Loucy (cell line): ENCODE data around the gene BAIAP3.

Experiments used
- H2AFZ ChIP-seq: fragments of 200-600 bp; sonication (generic); 2 replicates; pipeline ENCODE4 v1.6.0; 2016; ENCODE audit warnings: antibody characterized with exemption, mild to moderate bottlenecking, low read length, moderate library complexity
- H3F3A ChIP-seq: fragments of 200-600 bp; 2 replicates; pipeline ENCODE4 v1.6.0; 2016; ENCODE audit warnings: antibody characterized with exemption, low read depth, mild to moderate bottlenecking
- H3K27me3 ChIP-seq: fragments of 200-600 bp; sonication (generic); 2 replicates; pipeline ENCODE4 v1.6.1; 2014; ENCODE audit warnings: low read length, mild to moderate bottlenecking; ENCODE audit not compliant: insufficient read depth, poor library complexity, severe bottlenecking
- H3K36me3 ChIP-seq: fragments of 200-600 bp; sonication (generic); 2 replicates; pipeline ENCODE4 v1.6.1; 2016; ENCODE audit warnings: low read length; ENCODE audit not compliant: insufficient read depth
- H3K4me1 ChIP-seq: fragments of 200-600 bp; sonication (generic); 2 replicates; pipeline ENCODE4 v1.5.1; 2014; ENCODE audit warnings: low read length, mild to moderate bottlenecking; ENCODE audit not compliant: insufficient read depth, poor library complexity, severe bottlenecking
- H3K4me2 ChIP-seq: fragments of 200-600 bp; sonication (generic); 2 replicates; pipeline ENCODE4 v1.6.0; 2014; ENCODE audit warnings: antibody characterized with exemption, low read length, low read depth, mild to moderate bottlenecking; ENCODE audit not compliant: poor library complexity, severe bottlenecking
- H3K4me3 ChIP-seq: fragments of 200-600 bp; sonication (generic); 2 replicates; pipeline ENCODE4 v1.5.1; 2014; ENCODE audit warnings: low read length, mild to moderate bottlenecking, mixed read lengths; ENCODE audit not compliant: poor library complexity, severe bottlenecking
- H3K79me2 ChIP-seq: fragments of 200-600 bp; sonication (generic); 2 replicates; pipeline ENCODE4 v1.6.1; 2014; ENCODE audit warnings: low read length; ENCODE audit not compliant: insufficient read depth
- H3K9ac ChIP-seq: fragments of 200-600 bp; sonication (generic); 2 replicates; pipeline ENCODE4 v1.6.0; 2014; ENCODE audit warnings: mild to moderate bottlenecking, low read depth, low read length, moderate library complexity; ENCODE audit not compliant: poor library complexity, severe bottlenecking
- H3K9me2 ChIP-seq: fragments of 200-600 bp; sonication (generic); replicated peaks from 2 replicates; pipeline ENCODE4 v1.6.1; 2016; ENCODE audit warnings: low read depth, low read length, mixed read lengths
- H3K9me3 ChIP-seq: fragments of 200-600 bp; sonication (generic); 2 replicates; pipeline ENCODE4 v1.6.1; 2014; ENCODE audit warnings: mild to moderate bottlenecking, antibody characterized with exemption, low read length, low read depth; ENCODE audit not compliant: insufficient read depth
- H4K20me1 ChIP-seq: fragments of 200-600 bp; sonication (generic); 2 replicates; pipeline ENCODE4 v1.6.0; 2014; ENCODE audit warnings: antibody characterized with exemption, low read length, mild to moderate bottlenecking; ENCODE audit not compliant: insufficient read depth, poor library complexity, severe bottlenecking
- EZH2phosphoT487 ChIP-seq: fragments of 200-600 bp; IDR thresholded peaks from 2 replicates; pipeline ENCODE4 v1.6.1; 2018; ENCODE audit warnings: antibody characterized with exemption, mild to moderate bottlenecking, moderate library complexity, borderline replicate concordance
- TF ChIP-seq, protein P1 (sequence below): fragments of 200-600 bp; sonication (generic); conservative IDR thresholded peaks from 2 replicates; pipeline ENCODE4 v1.5.1; 2014; ENCODE audit warnings: mild to moderate bottlenecking, antibody characterized with exemption, low read length

The BAIAP3 gene

DNA sequence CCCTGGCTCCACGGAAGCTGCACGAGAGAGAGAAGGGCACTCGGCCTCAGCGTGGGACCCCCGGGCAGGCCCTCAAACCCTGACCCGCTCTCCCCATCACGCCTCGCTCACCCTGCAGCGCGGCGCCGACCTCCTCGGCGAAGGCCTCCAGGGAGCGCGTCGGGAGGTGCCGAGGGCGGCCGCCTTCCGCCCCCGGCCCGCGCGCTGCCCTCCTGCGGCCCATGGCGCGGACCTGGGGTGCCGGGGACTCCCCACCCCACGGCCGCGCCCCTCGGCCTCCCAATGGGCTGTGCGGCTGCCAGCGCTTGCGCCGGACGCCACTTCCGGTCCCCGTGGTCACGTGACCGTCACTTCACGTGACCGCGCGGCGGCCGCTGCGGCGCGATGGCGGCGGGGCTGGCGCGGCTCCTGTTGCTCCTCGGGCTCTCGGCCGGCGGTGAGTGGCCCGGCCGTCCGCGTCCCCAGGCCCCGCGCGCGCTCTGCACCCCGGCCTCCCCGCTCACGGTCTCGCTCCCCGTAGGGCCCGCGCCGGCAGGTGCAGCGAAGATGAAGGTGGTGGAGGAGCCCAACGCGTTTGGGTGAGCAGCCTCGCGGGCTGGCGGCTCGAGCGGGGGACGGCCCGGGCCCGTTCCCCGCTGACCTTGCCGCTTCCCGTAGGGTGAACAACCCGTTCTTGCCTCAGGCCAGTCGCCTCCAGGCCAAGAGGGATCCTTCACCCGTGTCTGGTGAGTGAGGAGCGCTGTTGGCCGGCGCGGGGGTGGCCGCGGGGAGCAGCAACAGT lies 18.3 kb downstream of the BAIAP3 start, which contains the start of the genes GNPTG and TSR3:
TSS of gene GNPTG (plus strand) at position 350 of the 781 bp plus-strand sequence. CDS start at position 385, 35 bp downstream.
TSS of gene TSR3 (minus strand) at position 297 of the 781 bp plus-strand sequence. CDS start at position 223, 74 bp downstream.
- TF ChIP-seq EZH2phosphoT487 = no peak
- TF ChIP-seq, protein P1, sequence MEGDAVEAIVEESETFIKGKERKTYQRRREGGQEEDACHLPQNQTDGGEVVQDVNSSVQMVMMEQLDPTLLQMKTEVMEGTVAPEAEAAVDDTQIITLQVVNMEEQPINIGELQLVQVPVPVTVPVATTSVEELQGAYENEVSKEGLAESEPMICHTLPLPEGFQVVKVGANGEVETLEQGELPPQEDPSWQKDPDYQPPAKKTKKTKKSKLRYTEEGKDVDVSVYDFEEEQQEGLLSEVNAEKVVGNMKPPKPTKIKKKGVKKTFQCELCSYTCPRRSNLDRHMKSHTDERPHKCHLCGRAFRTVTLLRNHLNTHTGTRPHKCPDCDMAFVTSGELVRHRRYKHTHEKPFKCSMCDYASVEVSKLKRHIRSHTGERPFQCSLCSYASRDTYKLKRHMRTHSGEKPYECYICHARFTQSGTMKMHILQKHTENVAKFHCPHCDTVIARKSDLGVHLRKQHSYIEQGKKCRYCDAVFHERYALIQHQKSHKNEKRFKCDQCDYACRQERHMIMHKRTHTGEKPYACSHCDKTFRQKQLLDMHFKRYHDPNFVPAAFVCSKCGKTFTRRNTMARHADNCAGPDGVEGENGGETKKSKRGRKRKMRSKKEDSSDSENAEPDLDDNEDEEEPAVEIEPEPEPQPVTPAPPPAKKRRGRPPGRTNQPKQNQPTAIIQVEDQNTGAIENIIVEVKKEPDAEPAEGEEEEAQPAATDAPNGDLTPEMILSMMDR = no peak
- peak within 1 kb of the TSS; percentile 75; the same call in 1 of the 2 replicates for H2AFZ ChIP-seq
- H3K9ac ChIP-seq = peak within 1 kb of the TSS; percentile 72
- no peaks in the 10 kb centered on the region for H3K4me1 ChIP-seq
- no peaks in the 10 kb centered on the region for H3F3A ChIP-seq
- no peaks in the 10 kb centered on the region for H3K9me3 ChIP-seq
- H4K20me1 ChIP-seq = no peaks in the 10 kb centered on the region
- no peaks in the 10 kb centered on the region for H3K27me3 ChIP-seq
- peak within 1 kb of the TSS; percentile 78 for H3K4me3 ChIP-seq
- H3K4me2 ChIP-seq = peak within 1 kb of the TSS; percentile 81
- peaks cover 11% of the 10 kb centered on the region; the same call in 1 of the 2 replicates for H3K79me2 ChIP-seq
- H3K9me2 ChIP-seq = no peaks in the 10 kb centered on the region
- no peaks in the 10 kb centered on the region for H3K36me3 ChIP-seq

DNA sequence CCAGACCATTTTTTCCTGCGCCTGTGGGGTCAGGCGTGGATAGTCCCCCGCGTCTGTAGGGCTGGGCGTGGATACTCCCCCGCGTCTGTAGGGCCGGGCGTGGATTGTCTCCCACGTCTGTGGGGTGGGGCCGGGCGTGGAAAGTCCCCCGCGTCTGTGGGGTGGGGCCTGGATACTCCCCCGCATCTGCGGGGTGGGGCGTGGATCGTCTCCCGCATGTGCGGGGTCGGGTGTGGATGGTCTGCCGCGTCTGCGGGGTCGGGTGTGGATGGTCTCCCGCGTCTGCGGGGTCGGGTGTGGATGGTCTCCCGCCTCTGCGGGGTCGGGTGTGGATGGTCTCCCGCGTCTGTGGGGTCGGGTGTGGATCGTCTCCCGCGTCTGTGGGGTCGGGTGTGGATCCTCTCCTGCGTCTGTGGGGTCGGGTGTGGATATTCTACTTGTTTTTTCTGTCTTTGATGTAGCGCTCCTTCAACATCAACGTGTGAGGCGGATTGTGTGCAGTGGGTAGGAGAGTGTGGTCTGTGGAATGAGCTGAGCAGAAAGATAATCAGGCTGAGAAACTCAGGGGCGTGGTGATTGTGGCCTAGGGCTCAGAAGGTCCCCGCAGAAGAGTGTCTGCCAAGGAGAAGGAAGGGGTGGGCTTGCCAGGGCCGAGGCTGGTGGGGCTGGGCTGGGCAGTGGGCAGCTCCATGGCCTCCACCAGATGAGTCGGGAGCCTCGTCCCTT lies 21.5 kb downstream of the BAIAP3 start:
- no peak overlapping the region for H2AFZ ChIP-seq
- H3K4me2 ChIP-seq = no peak overlapping the region
- H3K4me1 ChIP-seq = no peaks in the 10 kb centered on the region
- no peaks in the 10 kb centered on the region for H3K9me2 ChIP-seq
- no peak overlapping the region for H3K9ac ChIP-seq
- H3K4me3 ChIP-seq = no peak overlapping the region
- TF ChIP-seq EZH2phosphoT487 = no peak
- TF ChIP-seq, protein P1 = no peak
- no peaks in the 10 kb centered on the region for H3K9me3 ChIP-seq
- H3K36me3 ChIP-seq = no peaks in the 10 kb centered on the region
- H3K27me3 ChIP-seq = no peaks in the 10 kb centered on the region
- no peaks in the 10 kb centered on the region for H4K20me1 ChIP-seq
- peaks cover 11% of the 10 kb centered on the region; the same call in 1 of the 2 replicates for H3K79me2 ChIP-seq
- no peaks in the 10 kb centered on the region for H3F3A ChIP-seq

DNA sequence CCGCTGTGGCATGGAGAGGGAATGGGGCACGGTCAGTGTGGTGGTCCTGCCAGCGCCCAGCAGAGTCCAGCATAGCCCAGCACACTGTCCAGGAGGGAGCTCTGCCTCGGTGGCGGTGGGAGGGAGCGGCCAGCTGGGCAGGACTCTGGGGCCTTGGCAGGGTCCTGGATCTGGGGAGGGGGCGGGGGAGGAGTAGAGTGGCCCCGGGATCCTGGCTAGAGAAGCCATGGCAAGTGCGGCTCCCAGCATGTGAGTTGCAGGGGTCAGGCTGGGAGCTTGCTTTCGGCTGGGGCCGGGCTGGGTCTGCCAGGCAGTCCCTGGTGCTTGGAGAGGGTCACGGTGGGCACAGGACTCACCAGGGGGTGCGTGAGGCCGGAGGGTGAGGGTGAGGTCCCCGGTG lies 22.1 kb downstream of the BAIAP3 start:
- H3K79me2 ChIP-seq = peaks cover 8% of the 10 kb centered on the region; the same call in 1 of the 2 replicates
- no peaks in the 10 kb centered on the region for H3K36me3 ChIP-seq
- H3K9me2 ChIP-seq = no peaks in the 10 kb centered on the region
- H3K9me3 ChIP-seq = no peaks in the 10 kb centered on the region
- H3K9ac ChIP-seq = no peak overlapping the region
- H3K4me3 ChIP-seq = no peak overlapping the region
- H4K20me1 ChIP-seq = no peaks in the 10 kb centered on the region
- H3K4me2 ChIP-seq = no peak overlapping the region
- no peaks in the 10 kb centered on the region for H3F3A ChIP-seq
- no peak overlapping the region for H2AFZ ChIP-seq
- no peaks in the 10 kb centered on the region for H3K4me1 ChIP-seq
- TF ChIP-seq, protein P1 = no peak
- TF ChIP-seq EZH2phosphoT487 = no peak
- no peaks in the 10 kb centered on the region for H3K27me3 ChIP-seq
